Measurements from ENCODE around the gene ATAD1.
"Not testable (repeated sequence)": the region's sequence is repeated elsewhere in the genome, so short reads cannot be mapped to it uniquely, and the experiment has no call there.

ATAD1 gene

DNA sequence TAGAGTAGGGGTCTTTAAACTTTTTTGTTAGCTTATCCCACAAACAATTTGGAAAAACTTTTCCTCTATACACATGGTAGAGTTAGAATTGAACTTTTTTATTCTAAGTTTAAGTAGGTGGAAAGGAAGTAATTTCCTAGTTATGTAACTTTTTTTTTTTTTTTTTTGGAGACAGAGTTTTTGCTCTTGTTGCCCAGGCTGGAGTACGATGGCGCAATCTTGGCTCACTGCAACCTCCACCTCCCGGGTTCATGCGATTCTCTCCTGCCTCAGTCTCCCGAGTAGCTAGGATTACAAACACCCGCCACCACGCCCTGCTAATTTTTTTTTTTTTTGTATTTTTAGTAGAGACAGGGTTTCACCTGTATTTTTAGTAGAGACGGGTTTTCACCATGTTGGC, 28.7 kb upstream of the ATAD1 start:
- H3K27me3 ChIP-seq (replicated peaks; ENCODE audit: control insufficient read depth, insufficient read depth, low read length, poor library complexity, severe bottlenecking); H3K9me3 ChIP-seq (ENCODE audit: control insufficient read depth, low read length); H3K4me1 ChIP-seq (ENCODE audit: control insufficient read depth, insufficient read depth, low read length, poor library complexity, severe bottlenecking); DNase-seq; H3K4me3 ChIP-seq (ENCODE audit: insufficient read depth, low read depth, low read length, poor library complexity, severe bottlenecking); H3K27ac ChIP-seq (ENCODE audit: insufficient read depth, low read length, poor library complexity, severe bottlenecking); H3K36me3 ChIP-seq (ENCODE audit: control insufficient read depth, insufficient read depth, low read length): not testable (repeated sequence)

DNA sequence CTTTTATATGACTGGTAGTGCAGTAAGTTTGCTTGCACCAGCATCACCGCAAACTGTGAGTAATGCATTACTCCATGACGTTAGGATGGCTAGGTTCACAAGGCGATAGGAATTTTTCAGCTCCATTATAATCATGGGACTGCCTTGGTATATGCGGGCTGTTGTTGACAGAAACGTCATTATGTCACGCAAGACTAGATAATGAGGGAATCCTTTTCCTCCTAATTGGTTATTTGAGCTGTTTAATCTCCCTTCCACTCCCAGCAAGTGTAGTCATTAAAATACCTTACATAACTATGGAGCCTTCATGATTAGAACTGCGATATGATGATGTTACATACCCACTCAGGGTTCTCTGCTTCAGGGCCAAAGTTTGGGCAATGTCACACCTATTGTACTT, 28.0 kb upstream of the ATAD1 start:
- Histone ChIP-seq H3K36me3 (ENCODE audit: control insufficient read depth, insufficient read depth, low read length) (no peaks in the 10 kb centered on the region), H3K4me3 (ENCODE audit: insufficient read depth, low read depth, low read length, poor library complexity, severe bottlenecking) (no peak overlapping the region), H3K27ac (ENCODE audit: insufficient read depth, low read length, poor library complexity, severe bottlenecking) (no peak overlapping the region), H3K4me1 (ENCODE audit: control insufficient read depth, insufficient read depth, low read length, poor library complexity, severe bottlenecking) (peaks cover 2% of the 10 kb centered on the region), H3K9me3 (ENCODE audit: control insufficient read depth, low read length) (no peaks in the 10 kb centered on the region), H3K27me3 (replicated peaks; ENCODE audit: control insufficient read depth, insufficient read depth, low read length, poor library complexity, severe bottlenecking) (no peaks in the 10 kb centered on the region)
- no peak for DNase-seq

DNA sequence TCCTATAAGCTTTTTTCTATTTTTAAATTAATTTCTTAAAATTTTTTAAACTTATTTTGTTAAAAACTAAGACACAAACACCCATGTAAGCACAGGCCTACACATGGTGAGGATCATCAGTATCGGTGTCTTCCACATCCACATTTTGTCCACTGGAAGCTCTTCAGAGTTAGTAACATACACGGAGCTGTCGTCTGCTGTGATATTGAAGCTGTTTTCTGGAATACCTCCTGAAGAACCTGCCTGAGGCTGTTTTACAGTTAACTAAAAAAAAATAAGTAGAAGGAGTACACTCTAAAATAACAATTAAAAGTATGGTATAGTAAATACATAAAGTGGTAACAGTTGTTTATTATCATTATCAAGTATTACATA, 27.6 kb upstream of the ATAD1 start:
- no peak overlapping the region for H3K4me3 ChIP-seq (ENCODE audit: insufficient read depth, low read depth, low read length, poor library complexity, severe bottlenecking)
- no peaks in the 10 kb centered on the region for H3K9me3 ChIP-seq (ENCODE audit: control insufficient read depth, low read length)
- no peak overlapping the region for H3K27ac ChIP-seq (ENCODE audit: insufficient read depth, low read length, poor library complexity, severe bottlenecking)
- H3K4me1 ChIP-seq (ENCODE audit: control insufficient read depth, insufficient read depth, low read length, poor library complexity, severe bottlenecking), result peaks cover 2% of the 10 kb centered on the region
- no peaks in the 10 kb centered on the region for H3K36me3 ChIP-seq (ENCODE audit: control insufficient read depth, insufficient read depth, low read length)
- no peak for DNase-seq
- H3K27me3 ChIP-seq (replicated peaks; ENCODE audit: control insufficient read depth, insufficient read depth, low read length, poor library complexity, severe bottlenecking), result no peaks in the 10 kb centered on the region

DNA sequence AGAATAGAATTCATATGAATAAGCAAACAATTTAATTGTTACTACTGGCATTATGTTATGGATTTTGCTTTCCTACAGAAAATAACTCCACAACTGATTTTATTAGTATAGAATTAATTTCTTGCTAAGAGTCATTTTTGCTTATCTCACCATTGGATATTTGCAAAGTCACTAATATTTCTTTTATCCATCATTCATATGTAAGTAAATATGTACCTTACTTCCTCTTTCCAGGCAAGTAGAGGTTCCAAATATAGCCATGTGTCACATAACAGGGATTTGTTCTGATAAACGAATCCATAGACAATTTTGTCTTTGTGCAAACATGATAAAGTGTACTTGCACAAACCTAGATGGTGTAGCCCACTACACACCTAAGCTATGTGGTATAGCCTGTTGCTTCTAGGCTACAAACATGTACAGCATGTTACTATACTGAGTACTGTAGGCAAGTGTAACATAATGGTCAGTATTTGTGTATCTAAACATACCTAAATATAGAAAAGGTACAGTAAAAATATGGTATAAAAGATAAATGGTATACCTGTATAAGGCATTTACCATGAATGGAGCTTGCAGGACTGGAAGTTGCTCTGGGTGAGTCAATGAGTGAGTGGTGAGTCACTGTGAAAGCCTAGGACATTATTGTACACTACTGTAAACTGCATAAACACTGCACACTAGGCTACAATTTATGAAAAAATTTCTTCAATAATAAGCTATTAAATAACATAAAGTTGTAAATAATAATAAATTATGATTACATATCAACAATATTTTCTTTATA, 27.0 kb upstream of the ATAD1 start:
- H3K27me3 ChIP-seq (replicated peaks; ENCODE audit: control insufficient read depth, insufficient read depth, low read length, poor library complexity, severe bottlenecking), result no peaks in the 10 kb centered on the region
- no peak for DNase-seq
- no peak overlapping the region for H3K27ac ChIP-seq (ENCODE audit: insufficient read depth, low read length, poor library complexity, severe bottlenecking)
- no peak overlapping the region for H3K4me3 ChIP-seq (ENCODE audit: insufficient read depth, low read depth, low read length, poor library complexity, severe bottlenecking)
- no peaks in the 10 kb centered on the region for H3K36me3 ChIP-seq (ENCODE audit: control insufficient read depth, insufficient read depth, low read length)
- H3K4me1 ChIP-seq (ENCODE audit: control insufficient read depth, insufficient read depth, low read length, poor library complexity, severe bottlenecking), result peaks cover 2% of the 10 kb centered on the region
- H3K9me3 ChIP-seq (ENCODE audit: control insufficient read depth, low read length), result no peaks in the 10 kb centered on the region

DNA sequence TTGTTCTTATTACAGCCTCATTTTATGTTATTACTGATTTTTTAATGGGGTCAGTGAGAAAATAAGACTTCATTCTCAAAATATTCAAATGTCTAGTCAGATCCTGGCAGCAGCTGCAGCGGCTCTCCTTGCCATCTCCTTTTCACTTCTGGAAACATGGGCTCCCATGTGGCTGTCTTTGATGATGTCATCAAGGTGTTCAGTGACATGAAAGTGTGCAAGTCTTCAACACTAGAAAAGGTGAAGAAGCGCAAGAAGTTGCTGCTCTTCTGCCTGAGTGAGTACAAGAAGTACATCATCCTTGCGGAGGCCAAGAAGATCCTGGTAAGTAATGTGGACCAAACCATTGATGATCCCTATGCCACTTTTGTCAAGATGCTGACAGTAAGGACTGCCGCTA, 25.7 kb upstream of the ATAD1 start:
- H3K4me1 ChIP-seq (ENCODE audit: control insufficient read depth, insufficient read depth, low read length, poor library complexity, severe bottlenecking), result peaks cover 2% of the 10 kb centered on the region
- H3K4me3 ChIP-seq (ENCODE audit: insufficient read depth, low read depth, low read length, poor library complexity, severe bottlenecking), result no peak overlapping the region
- no peaks in the 10 kb centered on the region for H3K36me3 ChIP-seq (ENCODE audit: control insufficient read depth, insufficient read depth, low read length)
- H3K27ac ChIP-seq (ENCODE audit: insufficient read depth, low read length, poor library complexity, severe bottlenecking), result no peak overlapping the region
- H3K9me3 ChIP-seq (ENCODE audit: control insufficient read depth, low read length), result no peaks in the 10 kb centered on the region
- H3K27me3 ChIP-seq (replicated peaks; ENCODE audit: control insufficient read depth, insufficient read depth, low read length, poor library complexity, severe bottlenecking), result no peaks in the 10 kb centered on the region
- no peak for DNase-seq

DNA sequence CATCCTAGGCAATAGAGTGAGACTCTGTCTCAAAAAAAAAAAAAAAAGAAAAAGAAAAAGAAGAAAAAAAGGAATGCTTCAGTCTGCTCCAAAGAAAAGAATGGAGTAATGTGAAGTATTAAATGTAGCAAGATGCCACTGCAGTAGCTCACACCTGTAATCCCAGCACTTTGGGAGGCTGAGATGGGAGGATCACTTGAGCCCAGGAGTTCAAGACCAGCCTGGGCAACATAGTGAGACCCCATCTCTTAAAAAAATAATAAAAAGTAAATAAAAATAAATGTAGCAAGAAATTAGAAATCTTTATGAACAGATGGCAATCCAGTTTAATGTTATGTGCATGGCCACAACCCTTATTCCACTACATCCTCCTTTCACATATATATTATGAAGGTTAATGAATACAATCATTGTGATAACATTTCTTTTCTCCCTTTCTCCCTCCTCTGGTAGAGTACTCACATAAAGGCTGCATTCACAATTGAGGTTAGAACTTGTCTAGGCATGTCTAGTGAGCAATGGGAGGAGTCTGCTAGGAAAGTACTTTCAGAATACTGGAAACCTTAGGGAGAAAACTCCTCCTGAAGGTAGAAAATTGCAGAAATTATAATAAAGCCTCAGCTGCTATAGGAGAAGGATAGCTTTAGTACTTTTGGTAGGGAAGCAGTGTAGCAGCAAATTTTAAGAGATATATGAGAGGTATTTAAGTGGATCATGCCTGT, 24.9 kb upstream of the ATAD1 start:
- H3K4me1 ChIP-seq (ENCODE audit: control insufficient read depth, insufficient read depth, low read length, poor library complexity, severe bottlenecking), result peaks cover 2% of the 10 kb centered on the region
- H3K9me3 ChIP-seq (ENCODE audit: control insufficient read depth, low read length), result no peaks in the 10 kb centered on the region
- no peaks in the 10 kb centered on the region for H3K36me3 ChIP-seq (ENCODE audit: control insufficient read depth, insufficient read depth, low read length)
- no peaks in the 10 kb centered on the region for H3K27me3 ChIP-seq (replicated peaks; ENCODE audit: control insufficient read depth, insufficient read depth, low read length, poor library complexity, severe bottlenecking)
- H3K4me3 ChIP-seq (ENCODE audit: insufficient read depth, low read depth, low read length, poor library complexity, severe bottlenecking), result no peak overlapping the region
- H3K27ac ChIP-seq (ENCODE audit: insufficient read depth, low read length, poor library complexity, severe bottlenecking), result no peak overlapping the region
- DNase-seq, result no peak

DNA sequence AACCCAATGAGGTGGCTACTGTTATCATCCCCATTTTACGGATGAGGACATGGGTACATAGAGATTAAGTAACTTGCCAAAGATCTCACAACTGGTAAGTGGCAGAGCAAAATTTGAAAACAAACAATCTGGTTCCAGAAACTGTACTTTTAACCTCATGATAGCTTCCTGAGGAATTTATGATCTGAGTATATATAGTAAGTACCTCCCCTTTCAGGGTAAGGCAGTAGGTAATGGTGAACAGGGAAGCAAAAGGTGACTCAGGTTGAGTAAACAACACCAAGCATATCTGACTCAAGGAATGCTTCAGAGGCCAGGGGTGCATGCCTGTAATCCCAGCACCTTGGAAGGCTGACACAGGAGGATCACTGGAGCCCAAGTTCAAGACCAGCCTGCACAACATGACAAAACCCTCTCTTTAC, 24.2 kb upstream of the ATAD1 start:
- H3K27ac ChIP-seq (ENCODE audit: insufficient read depth, low read length, poor library complexity, severe bottlenecking), result no peak overlapping the region
- no peaks in the 10 kb centered on the region for H3K36me3 ChIP-seq (ENCODE audit: control insufficient read depth, insufficient read depth, low read length)

DNA sequence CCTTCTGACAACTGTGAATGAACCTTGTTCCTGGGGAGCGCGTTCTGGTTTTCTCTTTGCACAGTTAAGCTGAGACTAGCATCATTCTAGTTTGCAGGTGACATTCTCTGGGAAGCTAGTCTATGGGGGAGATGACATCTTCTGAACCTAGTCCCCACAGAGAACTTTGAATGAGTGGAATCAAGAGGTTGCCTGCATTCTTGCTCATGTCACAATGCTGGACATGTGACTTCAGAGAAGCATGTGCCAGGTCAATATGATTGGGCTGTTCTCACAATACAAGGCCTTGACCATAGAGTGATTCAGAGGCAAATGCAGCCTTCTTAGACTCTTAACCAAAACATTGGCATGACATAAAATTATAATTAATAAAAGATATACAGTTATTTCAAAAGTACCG, 23.2 kb upstream of the ATAD1 start:
- no peak overlapping the region for H3K27ac ChIP-seq (ENCODE audit: insufficient read depth, low read length, poor library complexity, severe bottlenecking)
- no peaks in the 10 kb centered on the region for H3K9me3 ChIP-seq (ENCODE audit: control insufficient read depth, low read length)
- peaks cover 2% of the 10 kb centered on the region for H3K4me1 ChIP-seq (ENCODE audit: control insufficient read depth, insufficient read depth, low read length, poor library complexity, severe bottlenecking)
- no peak overlapping the region for H3K4me3 ChIP-seq (ENCODE audit: insufficient read depth, low read depth, low read length, poor library complexity, severe bottlenecking)
- no peak for DNase-seq
- H3K36me3 ChIP-seq (ENCODE audit: control insufficient read depth, insufficient read depth, low read length), result no peaks in the 10 kb centered on the region
- no peaks in the 10 kb centered on the region for H3K27me3 ChIP-seq (replicated peaks; ENCODE audit: control insufficient read depth, insufficient read depth, low read length, poor library complexity, severe bottlenecking)

More for the DNA sequence above, 24.2 kb upstream of the ATAD1 start:
- H3K4me1 ChIP-seq (ENCODE audit: control insufficient read depth, insufficient read depth, low read length, poor library complexity, severe bottlenecking), result peaks cover 2% of the 10 kb centered on the region
- H3K27me3 ChIP-seq (replicated peaks; ENCODE audit: control insufficient read depth, insufficient read depth, low read length, poor library complexity, severe bottlenecking), result no peaks in the 10 kb centered on the region
- H3K4me3 ChIP-seq (ENCODE audit: insufficient read depth, low read depth, low read length, poor library complexity, severe bottlenecking), result no peak overlapping the region
- no peak for DNase-seq
- H3K9me3 ChIP-seq (ENCODE audit: control insufficient read depth, low read length), result no peaks in the 10 kb centered on the region

DNA sequence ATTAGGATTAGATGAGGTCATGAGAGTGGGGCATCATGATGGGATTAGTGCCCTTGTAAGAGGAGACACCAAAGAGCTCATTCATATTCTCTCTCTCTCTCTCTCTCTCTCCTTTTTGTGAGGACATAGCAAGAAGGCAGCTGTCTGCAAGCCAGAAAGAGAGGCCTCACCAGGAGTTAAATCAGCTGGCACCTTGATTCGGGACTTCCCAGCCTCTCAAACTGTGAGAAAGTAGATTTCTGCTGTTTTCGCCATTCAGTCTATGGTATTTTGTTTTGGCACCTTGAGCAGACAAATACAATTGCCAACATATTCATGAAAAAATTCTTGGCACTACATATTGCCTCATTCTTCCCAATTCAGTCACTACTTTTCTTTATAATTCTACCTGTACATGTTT, 20.6 kb upstream of the ATAD1 start:
- Histone ChIP-seq H3K27me3 (replicated peaks; ENCODE audit: control insufficient read depth, insufficient read depth, low read length, poor library complexity, severe bottlenecking) (no peaks in the 10 kb centered on the region), H3K9me3 (ENCODE audit: control insufficient read depth, low read length) (no peaks in the 10 kb centered on the region)
- DNase-seq, result no peak

DNA sequence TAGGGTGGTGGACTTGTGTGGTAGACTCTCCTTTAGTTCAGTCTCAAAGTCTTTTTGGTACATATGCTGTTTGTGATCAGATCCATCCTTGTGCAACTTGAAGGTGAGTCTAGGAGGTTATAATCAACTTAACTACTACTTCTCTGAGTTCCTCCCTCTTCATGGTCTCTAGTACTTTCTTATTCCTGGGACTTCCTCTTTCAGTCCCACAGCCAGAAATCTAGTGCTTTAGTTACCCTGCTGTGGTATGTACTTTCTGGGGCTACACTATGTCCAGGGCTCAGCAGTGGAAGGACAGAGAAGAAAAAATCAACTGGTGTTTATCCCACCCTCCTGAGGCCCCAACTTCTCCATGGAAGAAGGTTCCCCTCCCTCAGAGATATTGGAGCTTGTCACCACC, 19.4 kb upstream of the ATAD1 start:
- H3K4me1 ChIP-seq (ENCODE audit: control insufficient read depth, insufficient read depth, low read length, poor library complexity, severe bottlenecking), result no peaks in the 10 kb centered on the region
- no peaks in the 10 kb centered on the region for H3K27me3 ChIP-seq (replicated peaks; ENCODE audit: control insufficient read depth, insufficient read depth, low read length, poor library complexity, severe bottlenecking)
- no peak overlapping the region for H3K27ac ChIP-seq (ENCODE audit: insufficient read depth, low read length, poor library complexity, severe bottlenecking)
- H3K4me3 ChIP-seq (ENCODE audit: insufficient read depth, low read depth, low read length, poor library complexity, severe bottlenecking), result no peak overlapping the region
- no peaks in the 10 kb centered on the region for H3K9me3 ChIP-seq (ENCODE audit: control insufficient read depth, low read length)
- no peaks in the 10 kb centered on the region for H3K36me3 ChIP-seq (ENCODE audit: control insufficient read depth, insufficient read depth, low read length)
- no peak for DNase-seq

More for the DNA sequence above, 20.6 kb upstream of the ATAD1 start:
- Histone ChIP-seq H3K36me3 (ENCODE audit: control insufficient read depth, insufficient read depth, low read length) (no peaks in the 10 kb centered on the region), H3K27ac (ENCODE audit: insufficient read depth, low read length, poor library complexity, severe bottlenecking) (no peak overlapping the region), H3K4me1 (ENCODE audit: control insufficient read depth, insufficient read depth, low read length, poor library complexity, severe bottlenecking) (peaks cover 2% of the 10 kb centered on the region), H3K4me3 (ENCODE audit: insufficient read depth, low read depth, low read length, poor library complexity, severe bottlenecking) (no peak overlapping the region)

All from effector memory CD4-positive, alpha-beta T cell (primary cell).